Measurements from ENCODE around the gene SMIM20. TPM values are rescaled to one million over a fixed set of nuclear protein-coding genes. Genes with fewer than 3 reads are reported as not detected.

Gene SMIM20
- total RNA-seq, 2 donors from 2014 or later, result 27.8 to 52.1 TPM

GRCh38 chr4:25888781-25889180 is 25.2 kb upstream of the SMIM20 start:
- Histone ChIP-seq H3K4me1 (peaks cover 0 to 5% of the 10 kb centered on the region in 2 donors), H3K4me3 (no peak overlapping the region), H3K27ac (no peak overlapping the region), H3K9me3 (no peaks in the 10 kb centered on the region), H3K36me3 (no peaks in the 10 kb centered on the region), H3K27me3 (no peaks in the 10 kb centered on the region)
- DNase-seq (ENCODE audit: low spot score), result no peak
- TF ChIP-seq CTCF (IDR thresholded peaks at IDR 0.05), result no peak

GRCh38 chr4:25889589-25890503 is 24.2 kb upstream of the SMIM20 start:
- H3K4me3 ChIP-seq, result no peak overlapping the region
- TF ChIP-seq CTCF (IDR thresholded peaks at IDR 0.05), result no peak
- no peak for DNase-seq (ENCODE audit: low spot score)
- H3K36me3 ChIP-seq, result no peaks in the 10 kb centered on the region
- no peaks in the 10 kb centered on the region for H3K27me3 ChIP-seq
- no peak overlapping the region for H3K27ac ChIP-seq
- no peaks in the 10 kb centered on the region for H3K4me1 ChIP-seq
- no peaks in the 10 kb centered on the region for H3K9me3 ChIP-seq

- DNase-seq (ENCODE audit: low spot score), result no peak
- no peaks in the 10 kb centered on the region for H3K36me3 ChIP-seq
- H3K4me3 ChIP-seq, result no peak overlapping the region
- no peak for TF ChIP-seq CTCF (IDR thresholded peaks at IDR 0.05)
- H3K9me3 ChIP-seq, result no peaks in the 10 kb centered on the region
- no peaks in the 10 kb centered on the region for H3K27me3 ChIP-seq
- H3K4me1 ChIP-seq, result no peaks in the 10 kb centered on the region
- no peak overlapping the region for H3K27ac ChIP-seq
Observed at GRCh38 chr4:25890571-25891485, 23.2 kb upstream of the SMIM20 start.

GRCh38 chr4:25892796-25893195 is 21.2 kb upstream of the SMIM20 start:
- DNase-seq (ENCODE audit: low spot score), result no peak
- Histone ChIP-seq H3K9me3 (no peaks in the 10 kb centered on the region), H3K4me1 (no peaks in the 10 kb centered on the region), H3K27ac (no peak overlapping the region), H3K36me3 (no peaks in the 10 kb centered on the region), H3K27me3 (no peaks in the 10 kb centered on the region), H3K4me3 (no peak overlapping the region)
- TF ChIP-seq CTCF (IDR thresholded peaks at IDR 0.05), result no peak

DNA sequence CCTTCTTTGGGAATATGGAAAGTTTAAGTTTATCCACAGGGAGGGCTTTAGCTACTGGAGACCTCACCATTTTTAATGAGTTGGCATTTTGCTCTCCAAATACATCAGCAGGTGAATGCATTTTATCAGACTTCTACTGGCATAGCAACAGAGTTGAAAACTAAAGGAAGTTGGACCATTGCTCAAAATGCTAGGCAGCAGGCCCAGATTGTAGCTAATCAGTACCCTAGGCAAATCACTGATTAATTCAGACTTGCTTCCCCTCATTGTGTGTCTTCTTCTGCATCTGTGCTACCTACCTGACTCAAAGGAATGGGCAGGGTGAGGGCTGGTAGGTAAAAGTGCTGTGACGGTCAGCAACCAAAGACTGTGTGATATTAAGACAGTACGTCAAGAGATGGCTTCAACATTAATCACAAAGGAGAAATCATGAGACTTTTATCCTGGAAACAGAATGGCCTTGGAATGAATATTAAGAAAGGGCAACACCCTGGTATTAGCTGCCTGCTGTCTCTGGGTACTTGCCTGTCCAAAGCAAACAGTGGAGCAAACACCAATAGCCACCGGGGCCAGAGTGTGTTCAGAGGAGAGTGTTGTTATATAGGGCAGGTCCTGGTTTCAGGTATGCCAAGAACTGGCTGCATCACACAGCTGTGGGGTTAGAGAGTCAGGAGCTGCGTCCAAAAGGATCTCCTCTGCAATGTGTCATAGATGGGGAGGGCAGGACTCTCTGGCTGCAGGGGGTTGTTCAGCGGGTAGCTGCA is 17.1 kb upstream of the SMIM20 start:
- peaks cover 0 to 7% of the 10 kb centered on the region in 2 donors for H3K4me1 ChIP-seq
- no peak for DNase-seq (ENCODE audit: low spot score)
- H3K36me3 ChIP-seq, result no peaks in the 10 kb centered on the region
- no peaks in the 10 kb centered on the region for H3K27me3 ChIP-seq
- TF ChIP-seq CTCF (IDR thresholded peaks at IDR 0.05), result no peak
- no peak overlapping the region for H3K27ac ChIP-seq
- H3K9me3 ChIP-seq, result no peaks in the 10 kb centered on the region
- H3K4me3 ChIP-seq, result no peak overlapping the region
